Measurements from ENCODE around the gene ZSCAN9.

Gene ZSCAN9

GRCh38 chr6:28266962-28267694 is 42.1 kb downstream of the ZSCAN9 start, which contains the start of gene ZSCAN26:
Gene ZSCAN26, plus strand, starts transcription at chr6:28267143. Its CDS starts 4,777 bp downstream, at chr6:28271920.
- DNase-seq (ENCODE audit: low spot score) = peak; percentile 78

GRCh38 chr6:28267695-28268059 is 42.6 kb downstream of the ZSCAN9 start:
- no peak for DNase-seq (ENCODE audit: low spot score)

- DNase-seq (ENCODE audit: low spot score) = no peak
Observed at GRCh38 chr6:28269492-28269891, 44.4 kb downstream of the ZSCAN9 start.

GRCh38 chr6:28274888-28275287 is 49.8 kb downstream of the ZSCAN9 start:
- no peak for DNase-seq (ENCODE audit: low spot score)

DNA sequence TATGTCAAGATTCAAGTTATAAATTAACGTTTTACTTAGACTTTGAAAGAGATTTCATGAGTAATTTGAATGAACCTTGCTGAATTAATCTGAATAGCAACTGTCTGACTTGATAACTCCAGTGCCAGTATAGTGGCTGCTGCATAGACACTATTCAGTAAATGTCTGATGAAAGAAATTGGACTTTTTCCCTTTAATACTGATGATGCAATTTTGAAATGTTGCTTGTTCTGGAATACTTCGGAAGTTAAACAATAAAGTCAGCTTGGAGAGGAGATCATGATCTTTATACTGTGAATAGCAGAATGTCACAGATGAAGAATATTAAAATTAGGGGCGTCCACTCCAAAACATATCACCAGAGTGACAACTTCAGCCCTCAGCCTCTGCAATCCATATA is 52.7 kb downstream of the ZSCAN9 start:
- no peak for DNase-seq (ENCODE audit: low spot score)

GRCh38 chr6:28280595-28281287 is 55.7 kb downstream of the ZSCAN9 start:
- DNase-seq (ENCODE audit: low spot score) = no peak

DNA sequence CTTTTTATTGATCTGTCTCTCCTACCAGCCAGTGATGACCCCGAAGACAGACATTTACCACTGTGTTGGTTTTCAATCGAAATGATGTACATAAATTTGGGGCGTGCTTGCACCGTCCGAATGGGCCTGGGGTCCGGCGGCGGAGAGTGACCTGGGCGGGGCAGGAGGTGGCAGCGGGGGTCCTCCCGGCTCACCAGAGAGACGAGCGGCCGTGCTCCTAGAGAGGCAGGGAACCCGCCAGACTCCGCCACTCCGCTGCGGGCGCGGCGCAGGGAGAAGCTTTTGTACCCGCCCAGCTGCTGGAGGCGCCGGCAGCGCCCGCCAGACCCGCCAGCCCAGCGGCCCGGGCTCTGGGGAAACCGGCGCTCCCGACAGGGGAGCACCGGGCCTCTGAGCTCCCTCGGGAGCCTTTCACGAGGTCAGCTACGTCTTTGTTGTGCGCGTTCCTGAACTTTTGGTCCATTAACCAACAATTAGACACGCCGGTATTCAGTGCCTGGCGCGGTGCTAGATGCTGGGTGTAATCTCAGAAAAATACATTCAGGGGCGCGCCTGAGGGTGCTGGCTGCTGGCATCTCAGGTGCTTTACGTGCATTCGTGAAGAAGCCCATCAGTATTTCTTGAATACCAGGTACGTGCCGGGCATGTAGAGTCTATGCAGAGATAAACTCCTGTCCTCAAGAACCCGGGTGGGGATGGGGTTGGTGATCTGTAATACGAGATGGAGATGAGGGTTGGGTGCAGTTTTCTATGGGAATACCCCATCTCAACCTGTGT is 56.4 kb downstream of the ZSCAN9 start, which contains the start of gene PGBD1:
Gene PGBD1 (plus strand): TSS at position 285 of the 777 bp plus-strand sequence. CDS start 2,242 bp downstream, outside the sequence.
- peak; percentile 12 for DNase-seq (ENCODE audit: low spot score)

GRCh38 chr6:28282926-28283325 is 57.9 kb downstream of the ZSCAN9 start:
- no peak for DNase-seq (ENCODE audit: low spot score)

Measured in CD4-positive, alpha-beta T cell treated with Interleukin-6 at 100 ng/mL for 8 hours (primary cell).